GM12878 (cell line): ENCODE data around the gene TMEM207. TPM values are rescaled to one million over a fixed set of nuclear protein-coding genes. Genes with fewer than 3 reads are reported as not detected.

Experiments
- BCL3 ChIP-seq: IDR thresholded peaks from 2 replicates; pipeline ENCODE4 v1.6.1; 2011; ENCODE audit warnings: borderline replicate concordance, low read depth, mild to moderate bottlenecking, moderate library complexity, low read length; ENCODE audit not compliant: insufficient read depth, poor library complexity, severe bottlenecking
- CREM ChIP-seq: IDR thresholded peaks from 2 replicates; pipeline ENCODE4 v1.6.1; 2014; ENCODE audit warnings: antibody characterized with exemption, low read depth
- CUX1 ChIP-seq: IDR thresholded peaks from 2 replicates; pipeline ENCODE4 v1.6.1; 2012; ENCODE audit warnings: improper control_type of control experiment, low read depth, low read length; ENCODE audit not compliant: insufficient replicate concordance
- FOXM1 ChIP-seq: IDR thresholded peaks from 2 replicates; pipeline ENCODE4 v1.6.1; 2012; ENCODE audit warnings: low read depth, mild to moderate bottlenecking, inconsistent platforms, low read length, moderate library complexity
- HDAC6 ChIP-seq: fragments of 200-600 bp; sonication (generic); IDR thresholded peaks from one replicate; pipeline ENCODE4 v1.8.0; 2017; ENCODE audit warnings: antibody characterized with exemption; ENCODE audit not compliant: unreplicated experiment
- IRF4 ChIP-seq: IDR thresholded peaks from 2 replicates; pipeline ENCODE4 v1.6.1; 2011; ENCODE audit warnings: low read depth, low read length
- JUND ChIP-seq: IDR thresholded peaks from 2 replicates; pipeline ENCODE4 v1.6.1; 2012; ENCODE audit warnings: low read depth, mild to moderate bottlenecking, low read length, improper control_type of control experiment, moderate library complexity
- MEF2B ChIP-seq: fragments of 450-650 bp; IDR thresholded peaks from 2 replicates; pipeline ENCODE4 v1.6.1; 2018; ENCODE audit warnings: mild to moderate bottlenecking, moderate library complexity; ENCODE audit not compliant: partially characterized antibody, poor library complexity, severe bottlenecking
- MYC ChIP-seq: IDR thresholded peaks from 2 replicates; pipeline ENCODE4 v1.6.1; 2011; ENCODE audit warnings: mild to moderate bottlenecking, low read length, moderate library complexity, inconsistent platforms; ENCODE audit not compliant: insufficient read depth, insufficient replicate concordance, insufficient read length, severe bottlenecking
- PKNOX1 ChIP-seq: fragments of 450-650 bp; IDR thresholded peaks from 2 replicates; pipeline ENCODE4 v1.6.1; 2016; ENCODE audit warnings: mild to moderate bottlenecking
- PML ChIP-seq: IDR thresholded peaks from 2 replicates; pipeline ENCODE4 v1.6.1; 2012; ENCODE audit warnings: low read length, inconsistent platforms
- SMC3 ChIP-seq: IDR thresholded peaks from 2 replicates; pipeline ENCODE4 v1.6.1; 2011; ENCODE audit warnings: low read length, improper control_type of control experiment, borderline replicate concordance
- SP1 ChIP-seq: IDR thresholded peaks from one replicate; pipeline ENCODE4 v1.6.1; 2011; ENCODE audit warnings: low read depth, low read length
- SREBF2 ChIP-seq: IDR thresholded peaks from 2 replicates; pipeline ENCODE4 v1.6.1; 2012; ENCODE audit warnings: mild to moderate bottlenecking, low read length
- STAT1 ChIP-seq: fragments of 450-650 bp; conservative IDR thresholded peaks from 2 replicates; pipeline ENCODE4 v1.6.1; 2014; ENCODE audit warnings: antibody characterized with exemption, mild to moderate bottlenecking
- YY1 ChIP-seq: IDR thresholded peaks from 2 replicates; pipeline ENCODE4 v1.6.1; 2011; ENCODE audit warnings: low read depth, mild to moderate bottlenecking, low read length
- ZSCAN29 ChIP-seq: fragments of 450-650 bp; IDR thresholded peaks from 2 replicates; pipeline ENCODE4 v1.6.1; 2017; ENCODE audit warnings: mild to moderate bottlenecking, moderate library complexity
- ZZZ3 ChIP-seq: IDR thresholded peaks from 2 replicates; pipeline ENCODE4 v1.6.1; 2011; ENCODE audit warnings: low read depth; ENCODE audit not compliant: control insufficient read depth, insufficient read length
- polyA plus RNA-seq, 11 experiments: library from polyadenylated mRNA; depleted of rRNA in 4 of 11; unstranded in 6 of 11; stranded (reverse) in 5 of 11; fragments of >200 nt; fragmentation: Nextera tagmentation in 4 of 11; fragmentation: Illumina TruSeq in 1 of 11; extraction: Ambion mirVana in 4 of 11; extraction: Trizol in 1 of 11; gene quantifications; 1 replicate in 1 of 11; 2 replicates in 10 of 11; pipeline versions ENCODE4 v1.2.1 to v1.2.3, GENCODE V29; 2011 to 2016; ENCODE audit warnings: inconsistent platforms in 2 of 11, missing spikeins in 2 of 11, low read depth in 1 of 11
- total RNA-seq, 4 experiments: library from RNA; depleted of rRNA in 3 of 4; stranded (reverse); fragments of >200 nt in 3 of 4; fragmentation: Illumina TruSeq in 1 of 4; extraction: Trizol in 1 of 4; gene quantifications; 2 replicates each; pipeline versions ENCODE4 v1.2.1 to v1.2.3, GENCODE V29; 2013 to 2021

The TMEM207 gene
- total and polyA plus RNA-seq, 10 of the 15 experiments (the other 5 are each of a cell fraction or from before 2014, with no cell fraction given) = not detected

- peak; percentile 88 for TF ChIP-seq CUX1
- TF ChIP-seq PML = no peak
- no peak for TF ChIP-seq HDAC6
- no peak for TF ChIP-seq JUND
- TF ChIP-seq SREBF2 = peak; percentile 73; the same call in 1 of the 2 replicates
- TF ChIP-seq MEF2B = peak; percentile 84
- no peak for TF ChIP-seq YY1
- no peak for TF ChIP-seq IRF4
- no peak for TF ChIP-seq SP1
- TF ChIP-seq BCL3 = no peak
- no peak for TF ChIP-seq ZSCAN29
- TF ChIP-seq ZZZ3 = no peak
- TF ChIP-seq SMC3 = peak; percentile 66
- no peak for TF ChIP-seq CREM
- 0 out of 2 replicates have a peak, but pooled peaks have one; percentile 4 for TF ChIP-seq PKNOX1
- TF ChIP-seq MYC = no peak
- no peak for TF ChIP-seq STAT1
- 0 out of 2 replicates have a peak, but pooled peaks have one; percentile 14 for TF ChIP-seq FOXM1
Observed at GRCh38 chr3:190424478-190425439, 24.9 kb downstream of the TMEM207 start (continued).
